Effector CD4-positive, alpha-beta T cell (primary cell): Measurements from ENCODE around the gene ANKRD55.
A peak's percentile ranks its signal among the peaks of the same experiment; 100 is the strongest.
"Not testable (repeated sequence)": the region's sequence is repeated elsewhere in the genome, so short reads cannot be mapped to it uniquely, and the experiment has no call there.

ENCODE experiments used
- DNase-seq: peaks from one replicate; pipeline ENCODE4 v3.0.0-alpha.2; 2020
- total RNA-seq: gene quantifications from one replicate; lab custom pipeline; 2026; lab: John Stamatoyannopoulos, UW

Gene ANKRD55
- 3.0 reads per million, percentile 10 among the genes with 10 or more reads in this experiment for total RNA-seq

GRCh38 chr5:56233230-56233629, at the start of gene ANKRD55:
TSS of gene ANKRD55 (minus strand) at chr5:56233330. CDS start at chr5:56232913, 417 bp downstream.
- DNase-seq: no peak

GRCh38 chr5:56282216-56282615, 49.1 kb upstream of the ANKRD55 start:
- no peak for DNase-seq

GRCh38 chr5:56281489-56282165, 48.5 kb upstream of the ANKRD55 start:
- no peak for DNase-seq

GRCh38 chr5:56279979-56280378, 46.8 kb upstream of the ANKRD55 start:
- DNase-seq: no peak

- DNase-seq: no peak
Observed at GRCh38 chr5:56279291-56279690, 46.2 kb upstream of the ANKRD55 start.

- DNase-seq: no peak
Observed at GRCh38 chr5:56278335-56278753, 45.2 kb upstream of the ANKRD55 start.

- no peak for DNase-seq
Observed at GRCh38 chr5:56277573-56277972, 44.4 kb upstream of the ANKRD55 start.

GRCh38 chr5:56273376-56273955, 40.3 kb upstream of the ANKRD55 start:
- DNase-seq: no peak

GRCh38 chr5:56272765-56273164, 39.6 kb upstream of the ANKRD55 start:
- DNase-seq: no peak

GRCh38 chr5:56270568-56271392, 37.6 kb upstream of the ANKRD55 start:
- peak; percentile 64 for DNase-seq

- DNase-seq: no peak
Observed at GRCh38 chr5:56270058-56270457, 36.9 kb upstream of the ANKRD55 start.

GRCh38 chr5:56269216-56269927, 36.2 kb upstream of the ANKRD55 start:
- DNase-seq: no peak

- not testable (repeated sequence) for DNase-seq
Observed at GRCh38 chr5:56268707-56269106, 35.6 kb upstream of the ANKRD55 start.

GRCh38 chr5:56267856-56268255, 34.7 kb upstream of the ANKRD55 start:
- no peak for DNase-seq

- peak; percentile 10 for DNase-seq
Observed at GRCh38 chr5:56264417-56265025, 31.4 kb upstream of the ANKRD55 start.

- DNase-seq: no peak
Observed at GRCh38 chr5:56262279-56262678, 29.1 kb upstream of the ANKRD55 start.

GRCh38 chr5:56259002-56259511, 25.9 kb upstream of the ANKRD55 start:
- no peak for DNase-seq

- DNase-seq: not testable (repeated sequence)
Observed at GRCh38 chr5:56257763-56258529, 24.8 kb upstream of the ANKRD55 start.

GRCh38 chr5:56257010-56257409, 23.9 kb upstream of the ANKRD55 start:
- no peak for DNase-seq

GRCh38 chr5:56255502-56255901, 22.4 kb upstream of the ANKRD55 start:
- DNase-seq: no peak

- DNase-seq: no peak
Observed at GRCh38 chr5:56253924-56254323, 20.8 kb upstream of the ANKRD55 start.
